Measurements from ENCODE around the gene ZNF782.
A peak's percentile ranks its signal among the peaks of the same experiment; 100 is the strongest.
"Not testable (repeated sequence)": the region's sequence is repeated elsewhere in the genome, so short reads cannot be mapped to it uniquely, and the experiment has no call there.

ZNF782 gene

GRCh38 chr9:96853781-96854650, at the start of gene ZNF782:
Gene ZNF782, minus strand, starts transcription at chr9:96854514. Its CDS starts 2,553 bp downstream, at chr9:96851961.
- peaks cover 12% of the 10 kb centered on the region for H3K79me2 ChIP-seq
- H2AFZ ChIP-seq: peak within 1 kb of the TSS; percentile 80
- no peak for TF ChIP-seq CTCF (IDR thresholded peaks at IDR 0.05)
- no peaks in the 10 kb centered on the region for H3K27me3 ChIP-seq (ENCODE audit: control insufficient read depth, insufficient read depth, low read length)
- H3K27ac ChIP-seq: peak within 1 kb of the TSS; percentile 56
- H3K4me3 ChIP-seq (ENCODE audit: low read depth, low read length): peak within 1 kb of the TSS; percentile 94
- peaks cover 3% of the 10 kb centered on the region for H3K36me3 ChIP-seq (ENCODE audit: control insufficient read depth, insufficient read depth, low read length)
- no peaks in the 10 kb centered on the region for H3K9me3 ChIP-seq (ENCODE audit: control insufficient read depth, low read length)
- no peak within 1 kb of the TSS for H3K9ac ChIP-seq
- no peaks in the 10 kb centered on the region for H3K4me1 ChIP-seq
- H3K4me2 ChIP-seq (ENCODE audit: low read length): peak within 1 kb of the TSS; percentile 84

DNA sequence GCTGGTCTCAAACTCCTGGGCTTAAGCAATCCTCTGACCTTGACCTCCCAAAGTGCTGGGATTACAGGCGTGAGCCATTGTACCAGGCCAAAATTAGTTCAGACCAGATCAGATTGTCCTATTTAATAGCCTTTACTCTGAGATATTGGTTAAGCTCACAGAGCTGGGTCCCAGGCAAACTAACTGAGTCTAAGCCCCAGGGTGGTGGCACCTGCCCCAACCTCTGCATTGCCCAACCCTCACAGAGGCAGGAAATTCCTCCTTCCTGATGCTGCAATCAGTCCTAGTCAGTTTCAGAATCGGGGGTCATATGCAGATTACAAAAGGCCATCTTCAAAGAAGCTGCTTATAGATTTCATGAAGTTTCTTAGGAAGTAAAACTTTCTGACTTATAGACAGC, 45.7 kb upstream of the ZNF782 start:
- H3K4me2 ChIP-seq (ENCODE audit: low read length); H3K79me2 ChIP-seq; H3K4me3 ChIP-seq (ENCODE audit: low read depth, low read length); H2AFZ ChIP-seq; H3K9ac ChIP-seq; H3K9me3 ChIP-seq (ENCODE audit: control insufficient read depth, low read length); H3K27me3 ChIP-seq (ENCODE audit: control insufficient read depth, insufficient read depth, low read length); H3K27ac ChIP-seq; H3K4me1 ChIP-seq; H3K36me3 ChIP-seq (ENCODE audit: control insufficient read depth, insufficient read depth, low read length): not testable (repeated sequence)

GRCh38 chr9:96892131-96892530, 37.8 kb upstream of the ZNF782 start:
- Histone ChIP-seq H3K36me3 (ENCODE audit: control insufficient read depth, insufficient read depth, low read length) (no peaks in the 10 kb centered on the region), H3K79me2 (no peaks in the 10 kb centered on the region), H3K4me2 (ENCODE audit: low read length) (no peak overlapping the region), H3K4me1 (no peaks in the 10 kb centered on the region), H3K9me3 (ENCODE audit: control insufficient read depth, low read length) (no peaks in the 10 kb centered on the region), H3K4me3 (ENCODE audit: low read depth, low read length) (no peak overlapping the region), H2AFZ (no peak overlapping the region), H3K27me3 (ENCODE audit: control insufficient read depth, insufficient read depth, low read length) (no peaks in the 10 kb centered on the region), H3K27ac (no peak overlapping the region), H3K9ac (no peak overlapping the region)
- no peak for TF ChIP-seq CTCF (IDR thresholded peaks at IDR 0.05)

DNA sequence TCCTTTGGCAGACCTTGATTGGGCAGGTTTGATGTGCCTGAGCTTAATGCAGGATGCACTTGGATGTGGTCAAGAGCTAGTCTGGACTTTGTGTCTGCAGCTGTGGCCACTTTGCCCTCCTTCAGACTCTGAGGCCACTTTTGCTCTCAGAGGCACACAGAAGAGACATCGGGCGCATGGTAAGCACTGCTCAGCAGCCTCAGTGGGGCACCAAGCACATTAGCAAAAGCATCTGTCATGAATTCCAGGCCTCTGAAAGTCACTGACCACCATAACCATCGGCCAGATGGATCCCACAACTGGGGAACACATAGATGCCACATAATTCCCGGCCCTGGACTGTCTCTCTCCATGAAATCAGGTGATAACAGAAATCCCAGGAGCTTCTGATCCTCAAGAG, 34.3 kb upstream of the ZNF782 start:
- Histone ChIP-seq H3K79me2 (no peaks in the 10 kb centered on the region), H3K9me3 (ENCODE audit: control insufficient read depth, low read length) (no peaks in the 10 kb centered on the region), H3K36me3 (ENCODE audit: control insufficient read depth, insufficient read depth, low read length) (no peaks in the 10 kb centered on the region), H3K4me1 (no peaks in the 10 kb centered on the region), H3K4me3 (ENCODE audit: low read depth, low read length) (no peak overlapping the region), H3K27me3 (ENCODE audit: control insufficient read depth, insufficient read depth, low read length) (no peaks in the 10 kb centered on the region), H3K4me2 (ENCODE audit: low read length) (no peak overlapping the region), H3K9ac (no peak overlapping the region), H2AFZ (no peak overlapping the region), H3K27ac (no peak overlapping the region)
- no peak for TF ChIP-seq CTCF (IDR thresholded peaks at IDR 0.05)

- Histone ChIP-seq H3K4me3 (ENCODE audit: low read depth, low read length) (no peak overlapping the region), H3K27ac (no peak overlapping the region), H3K4me1 (no peaks in the 10 kb centered on the region), H3K9me3 (ENCODE audit: control insufficient read depth, low read length) (no peaks in the 10 kb centered on the region), H3K36me3 (ENCODE audit: control insufficient read depth, insufficient read depth, low read length) (no peaks in the 10 kb centered on the region), H3K9ac (no peak overlapping the region), H3K4me2 (ENCODE audit: low read length) (no peak overlapping the region), H3K79me2 (no peaks in the 10 kb centered on the region), H2AFZ (no peak overlapping the region), H3K27me3 (ENCODE audit: control insufficient read depth, insufficient read depth, low read length) (no peaks in the 10 kb centered on the region)
- no peak for TF ChIP-seq CTCF (IDR thresholded peaks at IDR 0.05)
These were observed 31.1 kb upstream of the ZNF782 start for GRCh38 chr9:96885424-96885823.

Measured in parathyroid adenoma (tissue), 2 donors.